HUES6 (cell line): ENCODE measurements around the gene PHF5A.
"Not testable (repeated sequence)": the region's sequence is repeated elsewhere in the genome, so short reads cannot be mapped to it uniquely, and the experiment has no call there.

Experiments used
- H3K27ac ChIP-seq: 2 replicates; pipeline ENCODE4 v1.7.0; 2013; ENCODE audit warnings: low read depth, mild to moderate bottlenecking, low read length, inconsistent platforms
- H3K27me3 ChIP-seq: 2 replicates; pipeline ENCODE4 v1.6.1; 2013; ENCODE audit warnings: low read length; ENCODE audit not compliant: control insufficient read depth, insufficient read depth
- H3K36me3 ChIP-seq: 2 replicates; pipeline ENCODE4 v1.6.1; 2013; ENCODE audit warnings: low read length; ENCODE audit not compliant: control insufficient read depth, insufficient read depth
- H3K4me1 ChIP-seq: 2 replicates; pipeline ENCODE4 v1.6.1; 2013; ENCODE audit warnings: low read length; ENCODE audit not compliant: control insufficient read depth, insufficient read depth
- H3K4me3 ChIP-seq: 2 replicates; pipeline ENCODE4 v1.5.1; 2013; ENCODE audit warnings: low read depth, low read length
- H3K9ac ChIP-seq: one replicate; pipeline ENCODE4 v1.6.1; 2013; ENCODE audit warnings: mild to moderate bottlenecking, low read length
- H3K9me3 ChIP-seq: 2 replicates; pipeline ENCODE4 v1.6.1; 2013; ENCODE audit warnings: low read depth, low read length; ENCODE audit not compliant: control insufficient read depth, insufficient read depth

PHF5A gene

GRCh38 chr22:41446057-41446501, 22.4 kb downstream of the PHF5A start:
- no peaks in the 10 kb centered on the region for H3K27me3 ChIP-seq
- peaks cover 5% of the 10 kb centered on the region; the same call in 1 of the 2 replicates for H3K4me1 ChIP-seq
- H3K27ac ChIP-seq: peak overlapping the region; percentile 86
- peak overlapping the region; percentile 72 for H3K4me3 ChIP-seq
- H3K9me3 ChIP-seq: no peaks in the 10 kb centered on the region
- peaks cover 13% of the 10 kb centered on the region for H3K36me3 ChIP-seq
- H3K9ac ChIP-seq: peak overlapping the region; percentile 98

- H3K36me3 ChIP-seq: peaks cover 13% of the 10 kb centered on the region
- no peaks in the 10 kb centered on the region for H3K9me3 ChIP-seq
- H3K27ac ChIP-seq: peak overlapping the region; percentile 86; the same call in 1 of the 2 replicates
- peak overlapping the region; percentile 98 for H3K9ac ChIP-seq
- H3K27me3 ChIP-seq: no peaks in the 10 kb centered on the region
- peaks cover 5% of the 10 kb centered on the region; the same call in 1 of the 2 replicates for H3K4me1 ChIP-seq
- H3K4me3 ChIP-seq: peak overlapping the region; percentile 72
These were observed 23.1 kb downstream of the PHF5A start for GRCh38 chr22:41445129-41446056.

GRCh38 chr22:41444360-41445128, 23.9 kb downstream of the PHF5A start:
- Histone ChIP-seq H3K9ac (peak overlapping the region; percentile 98), H3K36me3 (peaks cover 16% of the 10 kb centered on the region), H3K4me1 (peaks cover 5% of the 10 kb centered on the region; the same call in 1 of the 2 replicates), H3K27me3 (no peaks in the 10 kb centered on the region), H3K27ac (peak overlapping the region; percentile 86; the same call in 1 of the 2 replicates), H3K4me3 (peak overlapping the region; percentile 72), H3K9me3 (no peaks in the 10 kb centered on the region)

GRCh38 chr22:41442240-41442792, 26.2 kb downstream of the PHF5A start:
- Histone ChIP-seq H3K27ac (no peak overlapping the region), H3K9ac (no peak overlapping the region), H3K36me3 (peaks cover 32% of the 10 kb centered on the region)

GRCh38 chr22:41440511-41440910, 28.0 kb downstream of the PHF5A start:
- H3K27me3 ChIP-seq, H3K9ac ChIP-seq, H3K4me1 ChIP-seq, H3K4me3 ChIP-seq, H3K9me3 ChIP-seq, H3K27ac ChIP-seq: not testable (repeated sequence)
- H3K36me3 ChIP-seq: peaks cover 50% of the 10 kb centered on the region

More at GRCh38 chr22:41442240-41442792, 26.2 kb downstream of the PHF5A start:
- Histone ChIP-seq H3K4me3 (no peak overlapping the region), H3K9me3 (no peaks in the 10 kb centered on the region), H3K27me3 (no peaks in the 10 kb centered on the region), H3K4me1 (no peaks in the 10 kb centered on the region)

GRCh38 chr22:41437198-41437597, 31.3 kb downstream of the PHF5A start:
- Histone ChIP-seq H3K36me3 (peaks cover 64% of the 10 kb centered on the region), H3K9ac (no peak overlapping the region), H3K27me3 (no peaks in the 10 kb centered on the region), H3K4me1 (no peaks in the 10 kb centered on the region), H3K9me3 (no peaks in the 10 kb centered on the region), H3K27ac (no peak overlapping the region), H3K4me3 (no peak overlapping the region)

- Histone ChIP-seq H3K36me3 (peaks cover 64% of the 10 kb centered on the region), H3K4me1 (no peaks in the 10 kb centered on the region), H3K27me3 (no peaks in the 10 kb centered on the region), H3K27ac (no peak overlapping the region), H3K9ac (peak overlapping the region; percentile 10), H3K9me3 (no peaks in the 10 kb centered on the region), H3K4me3 (no peak overlapping the region)
These were observed 32.0 kb downstream of the PHF5A start for GRCh38 chr22:41436322-41437113.

GRCh38 chr22:41435560-41435959, 32.9 kb downstream of the PHF5A start:
- H3K27ac ChIP-seq: no peak overlapping the region
- no peak overlapping the region for H3K9ac ChIP-seq
- H3K4me1 ChIP-seq: no peaks in the 10 kb centered on the region
- no peaks in the 10 kb centered on the region for H3K9me3 ChIP-seq
- peaks cover 65% of the 10 kb centered on the region for H3K36me3 ChIP-seq
- no peak overlapping the region for H3K4me3 ChIP-seq
- no peaks in the 10 kb centered on the region for H3K27me3 ChIP-seq

GRCh38 chr22:41434361-41435003, 34.0 kb downstream of the PHF5A start:
- H3K36me3 ChIP-seq: peaks cover 61% of the 10 kb centered on the region
- H3K9ac ChIP-seq, H3K27ac ChIP-seq, H3K27me3 ChIP-seq, H3K9me3 ChIP-seq, H3K4me1 ChIP-seq, H3K4me3 ChIP-seq: not testable (repeated sequence)

GRCh38 chr22:41433480-41433879, 35.0 kb downstream of the PHF5A start:
- not testable (repeated sequence) for H3K4me1 ChIP-seq, H3K4me3 ChIP-seq, H3K27me3 ChIP-seq, H3K9me3 ChIP-seq, H3K9ac ChIP-seq, H3K27ac ChIP-seq
- H3K36me3 ChIP-seq: peaks cover 52% of the 10 kb centered on the region
